ENCODE data around the gene NUP43. TPM values are rescaled to one million over a fixed set of nuclear protein-coding genes. Genes with fewer than 3 reads are reported as not detected.

NUP43 gene
- total and polyA plus RNA-seq, 2 donors from 2014 or later = 9.9 to 36.1 TPM

- H3K36me3 ChIP-seq (ENCODE audit: control insufficient read depth in 2 of 3, insufficient read depth in 3 of 3, low read length in 3 of 3) = peaks cover 9 to 23% (median 17%) of the 10 kb centered on the region in 3 donors
- no peak for TF ChIP-seq CTCF (IDR thresholded peaks at IDR 0.05; ENCODE audit: borderline replicate concordance, extremely low read depth, insufficient read depth)
- H3K27ac ChIP-seq (ENCODE audit: low read depth in 2 of 2, low read length in 2 of 2) = no peak overlapping the region
- no peak for FAIRE-seq
- H3K4me3 ChIP-seq (ENCODE audit: low read length in 3 of 3) = no peak overlapping the region
- intact Hi-C loops (cut with DNase I) = no loop called here
- H3K27me3 ChIP-seq (ENCODE audit: control insufficient read depth, insufficient read depth, low read length) = no peaks in the 10 kb centered on the region
- no peak overlapping the region for H3K9ac ChIP-seq (ENCODE audit: low read length in 3 of 3)
- no peaks in the 10 kb centered on the region for H3K9me3 ChIP-seq (ENCODE audit: control insufficient read depth in 2 of 3, insufficient read depth in 1 of 3, low read length in 3 of 3)
- DNase-seq = no peak
- H3K4me1 ChIP-seq (ENCODE audit: control insufficient read depth in 2 of 3, insufficient read depth in 2 of 3, low read depth in 1 of 3, low read length in 3 of 3) = peaks cover 0 to 2% (median 0%) of the 10 kb centered on the region in 3 donors
Measured at GRCh38 chr6:149680503-149680902, 65.8 kb downstream of the NUP43 start.

Other genes with a start within 250 kb of the NUP43 start
- gene PPIL4, start 200.5 kb downstream of the NUP43 start, total RNA-seq = 30.1 TPM
- 18.0 TPM for gene PPIL4, start 200.5 kb downstream of the NUP43 start, polyA plus RNA-seq (ENCODE audit: insufficient read depth, low read depth, low replicate concordance)
- gene GINM1, start 180.2 kb downstream of the NUP43 start, total RNA-seq = 58.9 TPM
- 81.7 TPM for gene GINM1, start 180.2 kb downstream of the NUP43 start, polyA plus RNA-seq (ENCODE audit: insufficient read depth, low read depth, low replicate concordance)
- gene KATNA1, start 97.8 kb downstream of the NUP43 start, total RNA-seq = 16.0 TPM
- gene KATNA1, start 97.8 kb downstream of the NUP43 start, polyA plus RNA-seq (ENCODE audit: insufficient read depth, low read depth, low replicate concordance) = 18.1 TPM
- gene LATS1, start 28.4 kb downstream of the NUP43 start, total RNA-seq = 32.4 TPM
- gene LATS1, start 28.4 kb downstream of the NUP43 start, polyA plus RNA-seq (ENCODE audit: insufficient read depth, low read depth, low replicate concordance) = 3.3 TPM
- 62.8 TPM for gene PCMT1, start 3.2 kb upstream of the NUP43 start, total RNA-seq
- gene PCMT1, start 3.2 kb upstream of the NUP43 start, polyA plus RNA-seq (ENCODE audit: insufficient read depth, low read depth, low replicate concordance) = 71.2 TPM
- 34.0 TPM for gene LRP11, start 117.8 kb upstream of the NUP43 start, total RNA-seq
- gene LRP11, start 117.8 kb upstream of the NUP43 start, polyA plus RNA-seq (ENCODE audit: insufficient read depth, low read depth, low replicate concordance) = 22.1 TPM
- gene RAET1E, start 151.6 kb upstream of the NUP43 start, total RNA-seq = 1.0 TPM
- 3.1 TPM for gene RAET1E, start 151.6 kb upstream of the NUP43 start, polyA plus RNA-seq (ENCODE audit: insufficient read depth, low read depth, low replicate concordance)
- 0.41 TPM for gene RAET1G, start 176.6 kb upstream of the NUP43 start, total RNA-seq
- 1.3 TPM for gene RAET1G, start 176.6 kb upstream of the NUP43 start, polyA plus RNA-seq (ENCODE audit: insufficient read depth, low read depth, low replicate concordance)
- 1.3 TPM for gene ULBP2, start 195.5 kb upstream of the NUP43 start, total RNA-seq
- 2.5 TPM for gene ULBP2, start 195.5 kb upstream of the NUP43 start, polyA plus RNA-seq (ENCODE audit: insufficient read depth, low read depth, low replicate concordance)
- 0.72 TPM for gene ULBP1, start 217.4 kb upstream of the NUP43 start, total RNA-seq
- 0.47 TPM for gene ULBP1, start 217.4 kb upstream of the NUP43 start, polyA plus RNA-seq (ENCODE audit: insufficient read depth, low read depth, low replicate concordance)